ENCODE results near the gene SULT2B1.
A peak's percentile ranks its signal among the peaks of the same experiment; 100 is the strongest.

The SULT2B1 gene

GRCh38 chr19:48551437-48552302, at the start of gene SULT2B1:
SULT2B1 (plus strand) TSS chr19:48552172; CDS start chr19:48552253, 81 bp downstream.
- no peak for TF ChIP-seq CTCF (IDR thresholded peaks at IDR 0.05; ENCODE audit: insufficient read depth, low read depth, low read length, missing control alignments)
- H3K4me3 ChIP-seq (ENCODE audit: low read depth, low read length): no peak within 1 kb of the TSS
- DNase-seq (ENCODE audit: low read depth): no peak

GRCh38 chr19:48502350-48503018, 49.5 kb upstream of the SULT2B1 start:
- TF ChIP-seq CTCF (IDR thresholded peaks at IDR 0.05; ENCODE audit: insufficient read depth, low read depth, low read length, missing control alignments): no peak
- DNase-seq (ENCODE audit: low read depth): no peak
- H3K4me3 ChIP-seq (ENCODE audit: low read depth, low read length): no peak overlapping the region

GRCh38 chr19:48506138-48506733, 45.7 kb upstream of the SULT2B1 start:
- peak; percentile 65 for DNase-seq (ENCODE audit: low read depth)
- no peak overlapping the region for H3K4me3 ChIP-seq (ENCODE audit: low read depth, low read length)
- TF ChIP-seq CTCF (IDR thresholded peaks at IDR 0.05; ENCODE audit: insufficient read depth, low read depth, low read length, missing control alignments): peak; percentile 43

GRCh38 chr19:48507911-48508439, 44.0 kb upstream of the SULT2B1 start:
- DNase-seq (ENCODE audit: low read depth): no peak
- TF ChIP-seq CTCF (IDR thresholded peaks at IDR 0.05; ENCODE audit: insufficient read depth, low read depth, low read length, missing control alignments): no peak
- no peak overlapping the region for H3K4me3 ChIP-seq (ENCODE audit: low read depth, low read length)

DNA sequence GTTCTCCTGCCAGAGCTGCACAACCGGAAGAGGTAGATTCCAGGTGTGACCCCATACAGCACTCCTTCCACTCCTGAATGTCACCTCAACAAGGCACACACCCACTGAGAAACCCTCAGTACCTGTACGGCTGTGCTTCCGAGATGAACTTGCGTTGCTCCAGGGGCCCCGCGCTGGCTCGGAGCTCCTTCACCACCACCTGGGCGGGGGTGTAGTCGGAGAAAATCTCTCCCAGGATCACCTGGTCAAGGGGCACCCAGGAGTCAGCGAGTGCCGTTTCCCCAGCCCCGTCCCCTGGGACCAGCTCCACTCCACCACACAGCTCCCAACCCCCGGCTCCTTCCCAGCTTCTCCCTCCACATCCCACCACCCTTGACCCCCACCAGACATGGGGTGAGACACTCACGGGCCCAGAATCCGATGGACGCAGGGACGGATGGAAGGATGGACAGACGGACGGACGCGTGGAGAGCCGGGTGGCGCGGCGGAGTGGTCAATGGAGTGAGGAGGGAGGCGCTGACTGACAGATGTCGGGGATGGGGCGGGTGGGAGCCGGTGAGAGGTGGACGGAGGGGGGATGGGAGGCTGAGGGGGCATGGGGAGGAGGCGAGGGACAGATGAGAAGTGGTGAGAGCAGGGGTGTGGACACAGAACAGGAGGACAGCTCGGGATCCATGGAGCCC, 43.1 kb upstream of the SULT2B1 start:
- no peak for TF ChIP-seq CTCF (IDR thresholded peaks at IDR 0.05; ENCODE audit: insufficient read depth, low read depth, low read length, missing control alignments)
- DNase-seq (ENCODE audit: low read depth): no peak
- H3K4me3 ChIP-seq (ENCODE audit: low read depth, low read length): no peak overlapping the region

GRCh38 chr19:48509467-48510194, 42.3 kb upstream of the SULT2B1 start:
- no peak for TF ChIP-seq CTCF (IDR thresholded peaks at IDR 0.05; ENCODE audit: insufficient read depth, low read depth, low read length, missing control alignments)
- H3K4me3 ChIP-seq (ENCODE audit: low read depth, low read length): no peak overlapping the region
- no peak for DNase-seq (ENCODE audit: low read depth)
